GM18861 (cell line): ENCODE data around the gene BCORL1.

ENCODE experiments used
- ATAC-seq: cut with Tn5 transposase; IDR thresholded peaks from one replicate; pipeline ENCODE4 v1.9.1; 2021; ENCODE audit not compliant: unreplicated experiment

Gene BCORL1

GRCh38 chrX:129963729-129964128 is 18.7 kb upstream of the BCORL1 start:
- ATAC-seq = no peak

GRCh38 chrX:129965166-129965565 is 17.3 kb upstream of the BCORL1 start:
- ATAC-seq = no peak

- no peak for ATAC-seq
These were observed 13.5 kb upstream of the BCORL1 start for GRCh38 chrX:129968968-129969367.

DNA sequence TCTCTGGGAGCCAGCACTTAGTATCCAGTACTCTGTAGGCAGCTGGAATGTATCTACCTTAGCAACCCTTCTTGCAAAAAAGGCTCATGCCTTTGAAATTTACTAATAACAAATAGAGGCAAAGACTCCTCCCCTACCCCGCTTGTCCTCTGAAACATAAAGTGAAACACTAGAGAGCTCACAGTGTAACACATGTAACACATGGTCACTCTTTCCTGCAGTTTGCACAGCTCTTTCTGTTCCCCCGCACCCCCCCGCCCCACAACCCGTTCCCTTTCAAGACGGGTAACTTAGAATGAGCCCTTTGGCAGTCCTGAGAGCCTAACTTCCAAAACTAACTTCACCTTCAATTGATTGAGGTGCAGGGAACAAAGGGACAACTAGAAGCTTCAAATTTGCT is 6.0 kb upstream of the BCORL1 start:
- ATAC-seq = no peak

GRCh38 chrX:129979207-129979920 is 3.1 kb upstream of the BCORL1 start:
- no peak for ATAC-seq

DNA sequence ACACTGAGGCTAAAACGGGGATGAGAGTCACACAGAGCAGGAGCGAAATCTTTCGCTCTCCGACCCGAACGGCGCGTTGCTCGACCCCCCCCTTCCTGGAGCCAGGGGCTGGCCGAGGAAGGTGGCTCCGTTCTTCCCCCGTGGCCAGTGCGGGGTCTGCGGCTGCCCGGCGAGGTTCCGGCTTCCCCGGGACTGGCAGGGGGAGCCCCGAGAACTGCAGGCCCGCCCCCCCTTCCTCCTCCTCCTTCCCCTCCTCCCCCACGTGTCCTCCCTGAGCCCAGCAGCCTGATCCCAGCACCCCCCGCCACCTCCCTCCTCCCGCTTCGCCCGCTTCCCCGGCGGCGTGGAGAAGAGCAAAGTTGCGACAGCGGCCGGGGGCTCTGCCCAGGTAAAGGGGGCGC is 2.4 kb upstream of the BCORL1 start:
- ATAC-seq = no peak

GRCh38 chrX:129980540-129981199 is 1.8 kb upstream of the BCORL1 start:
- ATAC-seq = no peak

- ATAC-seq = no peak
These were observed 1.3 kb upstream of the BCORL1 start for GRCh38 chrX:129981200-129981553.

- no peak for ATAC-seq
These were observed 609 bp upstream of the BCORL1 start for GRCh38 chrX:129981752-129982299.

- no peak for ATAC-seq
These were observed 1.2 kb downstream of the BCORL1 start for GRCh38 chrX:129983575-129984110.

DNA sequence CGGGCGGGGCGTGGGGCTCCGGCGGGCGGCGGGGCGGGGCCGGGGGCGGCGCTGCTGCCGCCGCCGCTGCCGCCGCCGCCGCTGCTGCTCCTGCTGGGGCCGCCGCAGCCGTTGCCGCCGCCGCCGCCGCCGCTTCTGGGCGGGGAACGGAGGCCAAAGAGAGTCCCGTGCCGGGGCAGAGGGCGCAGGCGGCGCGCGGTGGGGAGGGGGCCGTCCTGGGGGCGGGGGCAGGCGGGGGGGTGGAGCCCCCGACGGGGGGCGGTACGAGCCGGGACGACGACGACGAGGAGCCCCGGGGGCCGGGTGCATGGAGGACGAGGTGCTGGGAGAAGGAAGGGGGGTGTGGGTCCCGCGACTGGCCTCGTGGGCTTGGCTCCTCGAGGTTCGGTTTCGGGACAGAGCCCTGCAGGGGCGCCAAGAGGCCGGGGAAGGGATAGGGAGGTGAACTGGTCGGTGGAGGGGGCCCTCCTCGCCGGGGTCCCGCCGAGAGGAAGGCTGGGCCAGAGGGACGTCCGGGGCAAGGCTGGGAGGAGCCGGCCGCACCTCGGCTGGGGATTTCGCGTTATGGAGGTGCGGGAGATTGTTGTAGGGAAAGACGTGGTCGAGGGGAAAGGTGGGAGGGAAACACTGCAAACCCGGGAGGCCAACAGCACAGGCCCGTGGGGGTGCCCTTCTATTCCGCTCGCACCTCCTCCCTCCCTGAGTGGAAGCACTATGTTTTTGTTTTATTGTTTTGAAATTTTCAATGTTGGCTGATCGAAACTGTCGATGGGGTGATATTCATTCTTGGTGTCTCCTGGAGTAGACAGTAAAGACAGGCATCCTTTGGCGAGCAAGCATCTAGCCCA is 1.9 kb downstream of the BCORL1 start:
- ATAC-seq = no peak

GRCh38 chrX:129987871-129988270 is 5.4 kb downstream of the BCORL1 start:
- ATAC-seq = no peak

DNA sequence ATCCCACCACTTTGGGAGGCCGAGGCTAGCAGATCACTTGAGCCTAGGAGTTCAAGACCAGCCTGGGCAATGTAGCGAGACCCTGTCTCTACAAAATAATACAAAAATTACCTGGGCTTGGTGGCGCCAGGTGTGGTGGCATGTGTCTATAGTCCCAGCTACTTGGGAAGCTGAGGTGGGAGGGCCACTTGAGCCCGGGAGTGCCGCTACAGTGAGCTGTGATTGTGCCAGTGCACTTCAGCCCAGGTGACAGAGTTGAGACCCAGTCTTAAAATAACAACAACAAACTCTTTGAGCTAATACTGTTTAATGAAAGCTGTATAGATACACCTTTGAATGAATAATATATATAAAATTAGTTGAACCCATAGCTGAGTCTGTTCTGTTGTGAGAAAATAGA is 9.7 kb downstream of the BCORL1 start:
- ATAC-seq = no peak

DNA sequence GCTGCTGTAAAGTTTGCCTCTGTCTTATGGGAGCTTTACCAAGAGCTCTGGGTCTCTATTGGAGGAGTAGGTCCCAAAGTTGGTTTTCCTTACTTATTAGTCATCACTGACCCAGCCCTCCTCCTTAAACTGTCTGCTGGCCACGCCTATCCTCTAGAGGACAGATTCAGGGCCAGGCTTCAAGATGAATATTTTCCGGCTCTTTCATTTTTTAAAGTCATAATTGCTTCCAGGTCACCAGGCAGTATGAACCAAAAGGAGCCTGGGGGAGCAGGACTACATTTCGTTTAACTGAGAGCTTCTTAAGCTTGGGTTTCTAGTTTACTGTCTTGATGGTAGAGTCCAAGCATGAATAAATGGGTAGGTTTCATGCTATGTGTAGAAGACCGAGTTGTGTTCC is 13.7 kb downstream of the BCORL1 start:
- ATAC-seq = no peak

DNA sequence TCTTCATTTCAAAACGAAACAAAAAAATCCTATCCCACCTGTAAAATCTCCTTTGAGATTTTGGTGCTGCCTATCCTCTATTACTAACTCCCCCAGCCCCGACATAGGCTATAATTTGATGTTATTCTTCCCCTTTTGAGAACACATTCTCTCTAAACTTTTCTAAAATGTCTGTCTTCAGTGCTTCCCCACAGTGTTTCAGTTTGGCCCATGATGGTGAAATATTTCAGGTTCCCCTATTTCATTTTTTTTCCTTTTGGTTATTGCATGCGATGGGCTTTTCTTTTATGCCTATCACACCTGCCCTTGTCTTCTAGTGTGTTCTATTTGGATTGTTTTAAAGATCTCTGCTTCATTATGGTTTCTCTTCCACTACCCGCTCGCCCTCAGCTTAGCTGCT is 14.7 kb downstream of the BCORL1 start:
- ATAC-seq = no peak

GRCh38 chrX:129998021-129998420 is 15.6 kb downstream of the BCORL1 start:
- no peak for ATAC-seq

- no peak for ATAC-seq
These were observed 19.5 kb downstream of the BCORL1 start for GRCh38 chrX:130001893-130002292.

DNA sequence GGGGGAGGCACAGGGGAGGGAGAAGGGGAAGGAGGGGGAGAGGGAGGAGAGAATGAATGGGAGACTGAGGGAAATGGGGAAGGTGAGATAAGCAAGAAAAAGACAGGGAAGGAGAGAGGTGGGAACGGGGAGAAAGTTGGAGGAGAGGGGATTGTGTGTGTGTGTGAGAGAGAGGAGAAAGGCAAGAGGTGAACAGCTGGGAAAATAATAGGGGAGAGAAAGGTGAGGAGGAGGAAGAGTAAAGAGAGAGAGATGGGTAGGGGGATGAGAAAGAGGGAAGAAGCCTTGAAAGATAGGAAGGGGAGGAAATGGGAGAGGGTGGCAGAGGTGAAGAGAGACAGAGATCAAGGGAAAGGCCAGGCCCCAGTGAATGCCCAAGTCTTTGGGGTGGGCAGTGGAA is 20.1 kb downstream of the BCORL1 start:
- ATAC-seq = no peak

DNA sequence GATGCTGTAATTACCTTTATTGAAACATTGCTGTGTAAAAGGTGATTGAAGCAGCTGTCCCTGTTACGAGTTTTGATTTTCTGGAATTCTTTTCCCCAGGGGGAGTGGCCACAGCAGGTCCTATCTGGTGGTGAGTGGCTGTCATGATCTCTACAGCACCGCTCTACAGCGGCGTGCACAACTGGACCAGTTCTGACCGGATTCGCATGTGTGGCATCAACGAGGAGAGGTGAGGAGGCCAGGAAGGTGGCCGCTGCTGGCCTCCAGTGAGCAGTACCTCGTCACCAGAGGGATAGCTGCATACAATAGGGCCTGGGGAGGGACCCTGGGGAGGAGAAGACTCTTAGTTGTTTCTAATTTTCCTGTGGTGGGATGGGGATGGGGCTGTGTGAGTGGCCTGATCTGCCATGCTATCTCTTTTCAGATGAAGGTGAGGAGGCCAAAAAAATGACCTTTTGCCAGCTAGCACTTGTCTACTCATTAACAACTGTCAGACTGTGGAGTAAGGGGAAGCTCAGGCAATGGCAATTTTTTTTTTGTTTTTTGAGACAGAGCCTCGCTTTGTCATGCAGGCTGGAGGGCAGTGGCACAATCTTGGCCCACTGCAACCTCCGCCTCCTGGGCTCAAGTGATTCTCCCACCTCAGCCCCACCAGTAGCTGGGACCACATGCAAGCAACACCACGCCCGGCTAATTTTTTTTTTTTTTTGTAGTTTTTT is 22.8 kb downstream of the BCORL1 start:
- no peak for ATAC-seq

GRCh38 chrX:130009658-130010223 is 27.3 kb downstream of the BCORL1 start:
- ATAC-seq = no peak
